ENCODE results near the gene AMZ2.
A peak's percentile ranks its signal among the peaks of the same experiment; 100 is the strongest.
"Not testable (repeated sequence)": the region's sequence is repeated elsewhere in the genome, so short reads cannot be mapped to it uniquely, and the experiment has no call there.

AMZ2 gene

DNA sequence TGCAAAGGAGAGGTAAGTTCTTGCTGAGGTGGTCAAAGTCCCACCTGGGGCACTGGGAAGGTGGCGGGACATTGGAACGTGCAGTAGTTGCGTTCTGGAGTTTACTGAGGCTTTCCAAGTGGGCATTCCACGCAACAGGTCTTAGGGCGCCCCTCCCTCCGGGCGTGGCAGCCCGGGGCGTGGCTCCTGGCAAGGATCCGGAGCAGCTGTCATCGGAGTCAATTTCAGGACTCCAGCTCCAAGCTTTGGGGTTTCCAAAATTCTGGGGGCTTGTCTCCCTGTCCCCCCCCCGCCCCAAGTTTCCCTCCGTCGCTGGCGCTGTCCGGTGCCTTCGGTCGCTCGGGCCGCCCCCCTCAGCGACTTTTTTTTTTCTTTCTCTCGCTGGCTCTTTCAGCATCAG lies 43.1 kb upstream of the AMZ2 start:
- Histone ChIP-seq H3K4me1 (ENCODE audit: control insufficient read depth in 1 of 2, insufficient read depth in 1 of 2, low read depth in 1 of 2, low read length in 1 of 2) (peaks cover 26 to 29% of the 10 kb centered on the region in 2 experiments), H3K27ac (no peak overlapping the region)
- TF ChIP-seq, protein P1, sequence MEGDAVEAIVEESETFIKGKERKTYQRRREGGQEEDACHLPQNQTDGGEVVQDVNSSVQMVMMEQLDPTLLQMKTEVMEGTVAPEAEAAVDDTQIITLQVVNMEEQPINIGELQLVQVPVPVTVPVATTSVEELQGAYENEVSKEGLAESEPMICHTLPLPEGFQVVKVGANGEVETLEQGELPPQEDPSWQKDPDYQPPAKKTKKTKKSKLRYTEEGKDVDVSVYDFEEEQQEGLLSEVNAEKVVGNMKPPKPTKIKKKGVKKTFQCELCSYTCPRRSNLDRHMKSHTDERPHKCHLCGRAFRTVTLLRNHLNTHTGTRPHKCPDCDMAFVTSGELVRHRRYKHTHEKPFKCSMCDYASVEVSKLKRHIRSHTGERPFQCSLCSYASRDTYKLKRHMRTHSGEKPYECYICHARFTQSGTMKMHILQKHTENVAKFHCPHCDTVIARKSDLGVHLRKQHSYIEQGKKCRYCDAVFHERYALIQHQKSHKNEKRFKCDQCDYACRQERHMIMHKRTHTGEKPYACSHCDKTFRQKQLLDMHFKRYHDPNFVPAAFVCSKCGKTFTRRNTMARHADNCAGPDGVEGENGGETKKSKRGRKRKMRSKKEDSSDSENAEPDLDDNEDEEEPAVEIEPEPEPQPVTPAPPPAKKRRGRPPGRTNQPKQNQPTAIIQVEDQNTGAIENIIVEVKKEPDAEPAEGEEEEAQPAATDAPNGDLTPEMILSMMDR (IDR thresholded peaks at IDR 0.05), result no peak

DNA sequence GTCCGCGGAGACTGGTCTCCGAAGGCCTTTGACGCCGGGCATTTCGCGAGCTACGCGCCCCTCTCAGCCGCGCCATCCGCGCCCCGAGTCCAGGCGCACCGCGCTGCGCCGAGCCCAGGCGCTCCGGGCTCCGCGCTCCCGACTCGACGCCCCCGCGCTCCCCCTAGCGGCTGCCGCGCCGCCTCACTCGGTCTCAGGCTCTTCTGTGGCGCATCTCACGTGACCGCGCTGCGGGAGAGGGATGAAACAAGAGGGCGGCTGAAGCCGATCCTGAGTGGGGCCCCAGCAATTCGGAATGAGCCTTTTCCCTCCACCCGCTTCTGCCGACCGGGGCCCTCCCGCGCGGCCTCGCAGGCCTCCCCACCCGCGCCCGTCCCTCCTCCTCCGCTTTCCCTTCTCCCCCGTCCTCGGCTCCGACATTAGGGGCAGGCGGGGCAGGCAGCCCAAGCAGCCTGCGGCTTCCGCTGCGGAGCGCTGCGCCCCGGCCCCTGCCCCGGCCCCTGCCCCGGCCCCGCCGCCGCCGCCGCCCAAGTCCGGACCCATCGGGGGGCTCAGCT lies 42.5 kb upstream of the AMZ2 start:
- Histone ChIP-seq H3K27me3 (peaks cover 83% of the 10 kb centered on the region), H3K4me1 (ENCODE audit: control insufficient read depth in 1 of 2, insufficient read depth in 1 of 2, low read depth in 1 of 2, low read length in 1 of 2) (peaks cover 20 to 23% of the 10 kb centered on the region in 2 experiments), H3K27ac (peak overlapping the region; percentile 69), H3K9me3 (no peaks in the 10 kb centered on the region), H3K4me3 (ENCODE audit: low read depth in 1 of 2, low read length in 1 of 2) (peak overlapping the region; percentile 73 to 75), H3K36me3 (no peaks in the 10 kb centered on the region)
- TF ChIP-seq, protein P1 (IDR thresholded peaks at IDR 0.05), result peak; percentile 97

More for the DNA sequence above, 43.1 kb upstream of the AMZ2 start:
- H3K27me3 ChIP-seq, result peaks cover 89% of the 10 kb centered on the region
- peak overlapping the region; percentile 73 to 75 for H3K4me3 ChIP-seq (ENCODE audit: low read depth in 1 of 2, low read length in 1 of 2)
- no peaks in the 10 kb centered on the region for H3K9me3 ChIP-seq
- no peaks in the 10 kb centered on the region for H3K36me3 ChIP-seq

DNA sequence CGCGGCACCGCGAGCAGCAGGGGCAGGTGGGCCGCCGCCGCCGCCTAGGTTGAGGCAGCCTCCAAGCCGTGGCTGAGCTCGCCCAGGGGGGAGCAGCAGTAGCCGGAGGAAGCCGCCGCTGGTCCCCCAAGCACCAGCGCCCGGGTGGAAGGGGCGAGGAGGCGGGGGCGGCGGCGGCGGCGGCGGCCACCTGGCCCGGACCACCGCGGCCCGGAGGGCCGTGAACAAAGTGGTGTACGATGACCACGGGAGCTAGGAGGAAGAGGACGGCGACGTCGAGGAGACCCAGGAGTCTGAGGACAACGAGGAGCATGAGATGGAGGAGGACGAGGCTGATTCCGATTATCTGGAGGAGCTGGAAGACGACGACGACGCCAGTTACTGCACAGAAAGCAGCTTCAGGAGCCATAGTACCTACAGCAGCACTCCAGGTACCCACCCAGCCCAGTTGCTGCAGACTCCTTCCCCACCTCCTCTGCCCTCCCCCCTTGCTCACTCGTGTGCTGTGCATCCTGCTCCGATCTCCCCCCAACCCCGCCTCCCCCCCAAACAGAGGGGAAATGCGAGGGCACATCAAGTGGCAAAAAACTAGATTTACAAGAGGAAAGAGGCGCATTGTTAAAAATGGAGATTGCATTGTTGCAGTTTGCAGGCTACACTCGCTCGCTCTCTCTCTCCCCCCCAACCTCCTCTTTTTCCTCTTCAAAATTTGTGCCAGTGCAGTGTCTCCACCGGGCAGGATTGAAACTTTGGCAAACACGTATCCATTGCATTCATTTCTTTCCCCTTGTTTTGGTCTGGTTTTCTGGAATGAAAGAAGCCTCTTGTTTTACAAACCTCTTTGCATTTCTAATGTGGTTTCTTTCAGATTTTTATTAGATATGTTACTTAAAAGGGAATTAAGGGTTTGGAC lies 41.8 kb upstream of the AMZ2 start:
- H3K4me1 ChIP-seq (ENCODE audit: control insufficient read depth in 1 of 2, insufficient read depth in 1 of 2, low read depth in 1 of 2, low read length in 1 of 2), result peaks cover 13 to 16% of the 10 kb centered on the region in 2 experiments
- H3K9me3 ChIP-seq, result no peaks in the 10 kb centered on the region
- H3K27ac ChIP-seq, result peak overlapping the region; percentile 69
- H3K36me3 ChIP-seq, result no peaks in the 10 kb centered on the region
- TF ChIP-seq, protein P1 (IDR thresholded peaks at IDR 0.05), result no peak
- H3K4me3 ChIP-seq (ENCODE audit: low read depth in 1 of 2, low read length in 1 of 2), result peak overlapping the region; percentile 73 to 75
- peaks cover 81% of the 10 kb centered on the region for H3K27me3 ChIP-seq

DNA sequence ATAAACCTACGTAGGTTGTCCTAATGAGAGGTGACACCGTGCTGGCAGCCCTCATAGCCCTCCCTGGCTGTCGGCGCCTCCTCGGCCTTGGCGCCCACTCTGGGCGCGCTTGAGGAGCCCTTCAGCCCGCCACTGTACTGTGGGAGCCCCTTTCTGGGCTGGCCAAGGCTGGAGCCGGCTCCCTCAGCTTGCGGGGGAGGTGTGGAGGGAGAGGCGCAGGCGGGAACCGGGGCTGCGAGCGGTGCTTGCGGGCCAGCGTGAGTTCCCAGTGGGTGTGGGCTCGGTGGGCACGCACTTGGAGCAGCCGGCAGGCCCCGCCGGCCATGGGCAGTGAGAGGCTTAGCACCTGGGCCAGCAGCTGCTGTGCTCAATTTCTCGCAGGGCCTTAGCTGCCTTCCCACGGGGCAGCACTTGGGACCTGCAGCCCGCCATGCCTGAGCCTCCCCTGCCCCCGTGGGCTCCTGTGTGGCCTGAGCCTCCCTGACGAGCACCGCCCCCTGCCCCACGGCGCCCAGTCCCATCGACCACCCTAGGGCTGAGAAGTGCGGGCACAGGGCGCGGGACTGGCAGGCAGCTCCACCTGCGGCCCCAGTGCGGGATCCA lies 40.1 kb upstream of the AMZ2 start:
- peaks cover 76% of the 10 kb centered on the region for H3K27me3 ChIP-seq
- TF ChIP-seq, protein P1 (IDR thresholded peaks at IDR 0.05), result no peak
- H3K36me3 ChIP-seq, result no peaks in the 10 kb centered on the region
- no peaks in the 10 kb centered on the region for H3K9me3 ChIP-seq
- no peak overlapping the region for H3K4me3 ChIP-seq (ENCODE audit: low read depth in 1 of 2, low read length in 1 of 2)
- no peak overlapping the region for H3K27ac ChIP-seq
- H3K4me1 ChIP-seq (ENCODE audit: control insufficient read depth in 1 of 2, insufficient read depth in 1 of 2, low read depth in 1 of 2, low read length in 1 of 2), result peaks cover 13 to 14% of the 10 kb centered on the region in 2 experiments

DNA sequence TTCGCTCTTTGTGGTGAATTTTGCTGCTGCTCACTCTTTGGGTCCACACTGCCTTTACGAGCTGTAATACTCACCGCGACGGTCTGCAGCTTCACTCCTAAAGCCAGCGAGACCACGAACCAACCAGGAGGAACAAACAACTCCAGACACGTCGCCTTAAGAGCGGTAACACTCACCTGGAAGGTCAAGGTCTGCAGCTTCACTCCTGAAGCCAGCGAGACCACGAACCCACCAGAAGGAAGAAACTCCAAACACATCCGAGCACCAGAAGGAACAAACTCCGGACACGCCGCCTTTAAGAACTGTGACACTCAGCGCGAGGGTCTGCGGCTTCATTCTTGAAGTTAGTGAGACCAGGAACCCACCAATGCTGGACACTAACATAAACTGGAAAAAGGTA lies 39.2 kb upstream of the AMZ2 start:
- H3K36me3 ChIP-seq; H3K27ac ChIP-seq; H3K9me3 ChIP-seq; H3K4me3 ChIP-seq (ENCODE audit: low read depth in 1 of 2, low read length in 1 of 2): not testable (repeated sequence)
- peaks cover 73% of the 10 kb centered on the region for H3K27me3 ChIP-seq
- peaks cover 13 to 14% of the 10 kb centered on the region in 2 experiments for H3K4me1 ChIP-seq (ENCODE audit: control insufficient read depth in 1 of 2, insufficient read depth in 1 of 2, low read depth in 1 of 2, low read length in 1 of 2)

DNA sequence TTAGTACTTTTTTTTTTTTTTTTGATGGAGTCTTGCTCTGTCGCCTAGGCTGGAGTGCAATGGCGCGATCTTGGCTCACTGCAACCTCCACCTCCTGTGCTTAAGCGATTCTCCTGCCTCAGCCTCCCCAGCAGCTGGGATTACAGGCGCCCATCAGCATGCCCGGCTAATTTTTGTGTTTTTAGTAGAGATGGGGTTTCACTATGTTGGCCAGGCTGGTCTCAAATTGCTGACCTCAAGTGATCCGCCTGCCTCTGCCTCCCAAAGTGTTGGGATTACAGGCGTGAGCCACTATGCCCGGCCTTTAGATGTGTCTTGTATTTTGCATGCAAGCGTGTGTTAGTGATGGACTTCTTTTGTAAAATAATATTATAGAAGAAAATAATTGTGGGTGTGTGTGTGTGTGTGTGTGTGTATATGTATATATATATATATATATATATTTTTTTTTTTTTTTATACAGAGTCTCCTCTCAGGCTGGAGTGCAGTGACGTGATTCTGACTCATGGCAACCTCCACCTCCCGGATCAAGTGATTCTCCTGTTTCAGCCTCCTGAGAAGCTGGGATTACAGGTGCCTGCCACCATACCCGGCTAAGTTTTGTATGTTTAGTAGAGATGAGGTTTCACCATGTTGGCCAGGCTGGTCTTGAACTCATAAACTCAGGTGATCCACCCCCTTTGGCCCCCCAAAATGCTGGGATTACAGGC lies 38.5 kb upstream of the AMZ2 start:
- H3K9me3 ChIP-seq; H3K36me3 ChIP-seq; H3K27ac ChIP-seq; H3K4me3 ChIP-seq (ENCODE audit: low read depth in 1 of 2, low read length in 1 of 2): not testable (repeated sequence)
- Histone ChIP-seq H3K27me3 (peaks cover 66% of the 10 kb centered on the region), H3K4me1 (ENCODE audit: control insufficient read depth in 1 of 2, insufficient read depth in 1 of 2, low read depth in 1 of 2, low read length in 1 of 2) (peaks cover 13 to 14% of the 10 kb centered on the region in 2 experiments)

All from neutrophil (primary cell).